ENCODE data around the gene UPK1A. TPM values are rescaled to one million over a fixed set of nuclear protein-coding genes. Genes with fewer than 3 reads are reported as not detected.
A peak's percentile ranks its signal among the peaks of the same experiment; 100 is the strongest.

Gene UPK1A
- total RNA-seq, 1 experiment from 2014 or later: 1.6 TPM

- ChIA-PET CTCF (interaction anchor here (0.5 to 1.4 kb wide), 6 partner anchors 9 to 233 kb away, joined by 3 to 7 read pairs (median 3); no protein-coding TSS in a partner anchor), POLR2A (interaction anchor here (4.0 kb wide), 1 partner anchor 8 kb away, joined by 14 read pairs; the partner anchor contains the start of gene ZBTB32)
- DNase-seq (ENCODE audit: low spot score) (no peak), ATAC-seq (no peak)
- no peaks in the 10 kb centered on the region for H3K36me3 Mint-ChIP-seq
- H3K4me3 Mint-ChIP-seq: no peak overlapping the region
- H3K4me1 Mint-ChIP-seq: peaks cover 38% of the 10 kb centered on the region
- peaks cover 16% of the 10 kb centered on the region for H3K27me3 Mint-ChIP-seq (ENCODE audit: low read depth)
- no peaks in the 10 kb centered on the region for H3K9me3 Mint-ChIP-seq
- TF ChIP-seq SMAD3 (CRISPR knock-in tag; IDR thresholded peaks at IDR 0.05; ENCODE audit: borderline replicate concordance): no peak
- no peak for TF ChIP-seq CBFB (CRISPR knock-in tag; IDR thresholded peaks at IDR 0.05; ENCODE audit: low read depth)
- H3K27ac Mint-ChIP-seq: peak overlapping the region; percentile 13; the same call in 1 of the 2 replicates
Observed at GRCh38 chr19:35710784-35711723, 44.7 kb downstream of the UPK1A start.

GRCh38 chr19:35712567-35713505, 46.5 kb downstream of the UPK1A start:
- peaks cover 41% of the 10 kb centered on the region for H3K4me1 Mint-ChIP-seq
- ChIA-PET CTCF (interaction anchor here (1.2 to 2.4 kb wide), 4 partner anchors 10 to 203 kb away, joined by 3 to 8 read pairs (median 7); no protein-coding TSS in a partner anchor), POLR2A (interaction anchor here (1.3 to 4.0 kb wide), 2 partner anchors 10 to 28 kb away, joined by 3 to 14 read pairs; partner anchors contain the start of gene ZBTB32)
- H3K27me3 Mint-ChIP-seq (ENCODE audit: low read depth): peaks cover 8% of the 10 kb centered on the region
- H3K4me3 Mint-ChIP-seq: no peak overlapping the region
- H3K36me3 Mint-ChIP-seq: no peaks in the 10 kb centered on the region
- peak; percentile 46 for DNase-seq (ENCODE audit: low spot score)
- ATAC-seq: no peak
- H3K9me3 Mint-ChIP-seq: no peaks in the 10 kb centered on the region
- no peak overlapping the region for H3K27ac Mint-ChIP-seq
- TF ChIP-seq ZNF671 (CRISPR knock-in tag; IDR thresholded peaks at IDR 0.05): no peak
- TF ChIP-seq KAT7 (CRISPR knock-in tag; IDR thresholded peaks at IDR 0.05; ENCODE audit: borderline replicate concordance): no peak
- TF ChIP-seq E2F4 (CRISPR knock-in tag; IDR thresholded peaks at IDR 0.05; ENCODE audit: borderline replicate concordance, low read depth): no peak
- TF ChIP-seq SOX15 (CRISPR knock-in tag; IDR thresholded peaks at IDR 0.05): no peak
- no peak for TF ChIP-seq TEAD4 (CRISPR knock-in tag; IDR thresholded peaks at IDR 0.05)
- TF ChIP-seq, protein P1, sequence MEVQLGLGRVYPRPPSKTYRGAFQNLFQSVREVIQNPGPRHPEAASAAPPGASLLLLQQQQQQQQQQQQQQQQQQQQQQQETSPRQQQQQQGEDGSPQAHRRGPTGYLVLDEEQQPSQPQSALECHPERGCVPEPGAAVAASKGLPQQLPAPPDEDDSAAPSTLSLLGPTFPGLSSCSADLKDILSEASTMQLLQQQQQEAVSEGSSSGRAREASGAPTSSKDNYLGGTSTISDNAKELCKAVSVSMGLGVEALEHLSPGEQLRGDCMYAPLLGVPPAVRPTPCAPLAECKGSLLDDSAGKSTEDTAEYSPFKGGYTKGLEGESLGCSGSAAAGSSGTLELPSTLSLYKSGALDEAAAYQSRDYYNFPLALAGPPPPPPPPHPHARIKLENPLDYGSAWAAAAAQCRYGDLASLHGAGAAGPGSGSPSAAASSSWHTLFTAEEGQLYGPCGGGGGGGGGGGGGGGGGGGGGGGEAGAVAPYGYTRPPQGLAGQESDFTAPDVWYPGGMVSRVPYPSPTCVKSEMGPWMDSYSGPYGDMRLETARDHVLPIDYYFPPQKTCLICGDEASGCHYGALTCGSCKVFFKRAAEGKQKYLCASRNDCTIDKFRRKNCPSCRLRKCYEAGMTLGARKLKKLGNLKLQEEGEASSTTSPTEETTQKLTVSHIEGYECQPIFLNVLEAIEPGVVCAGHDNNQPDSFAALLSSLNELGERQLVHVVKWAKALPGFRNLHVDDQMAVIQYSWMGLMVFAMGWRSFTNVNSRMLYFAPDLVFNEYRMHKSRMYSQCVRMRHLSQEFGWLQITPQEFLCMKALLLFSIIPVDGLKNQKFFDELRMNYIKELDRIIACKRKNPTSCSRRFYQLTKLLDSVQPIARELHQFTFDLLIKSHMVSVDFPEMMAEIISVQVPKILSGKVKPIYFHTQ (CRISPR knock-in tag; IDR thresholded peaks at IDR 0.05): no peak
- TF ChIP-seq, protein P2, sequence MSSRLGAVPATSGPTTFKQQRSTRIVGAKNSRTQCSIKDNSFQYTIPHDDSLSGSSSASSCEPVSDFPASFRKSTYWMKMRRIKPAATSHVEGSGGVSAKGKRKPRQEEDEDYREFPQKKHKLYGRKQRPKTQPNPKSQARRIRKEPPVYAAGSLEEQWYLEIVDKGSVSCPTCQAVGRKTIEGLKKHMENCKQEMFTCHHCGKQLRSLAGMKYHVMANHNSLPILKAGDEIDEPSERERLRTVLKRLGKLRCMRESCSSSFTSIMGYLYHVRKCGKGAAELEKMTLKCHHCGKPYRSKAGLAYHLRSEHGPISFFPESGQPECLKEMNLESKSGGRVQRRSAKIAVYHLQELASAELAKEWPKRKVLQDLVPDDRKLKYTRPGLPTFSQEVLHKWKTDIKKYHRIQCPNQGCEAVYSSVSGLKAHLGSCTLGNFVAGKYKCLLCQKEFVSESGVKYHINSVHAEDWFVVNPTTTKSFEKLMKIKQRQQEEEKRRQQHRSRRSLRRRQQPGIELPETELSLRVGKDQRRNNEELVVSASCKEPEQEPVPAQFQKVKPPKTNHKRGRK (CRISPR knock-in tag; IDR thresholded peaks at IDR 0.05; ENCODE audit: borderline replicate concordance): no peak
- TF ChIP-seq NFYB (CRISPR knock-in tag; conservative IDR thresholded peaks at IDR 0.05; ENCODE audit: low read depth): no peak
- TF ChIP-seq ZNF425 (CRISPR knock-in tag; conservative IDR thresholded peaks at IDR 0.05): no peak
- no peak for TF ChIP-seq PRRX2 (CRISPR knock-in tag; IDR thresholded peaks at IDR 0.05)
- TF ChIP-seq, protein P3, sequence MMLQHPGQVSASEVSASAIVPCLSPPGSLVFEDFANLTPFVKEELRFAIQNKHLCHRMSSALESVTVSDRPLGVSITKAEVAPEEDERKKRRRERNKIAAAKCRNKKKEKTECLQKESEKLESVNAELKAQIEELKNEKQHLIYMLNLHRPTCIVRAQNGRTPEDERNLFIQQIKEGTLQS (CRISPR knock-in tag; conservative IDR thresholded peaks at IDR 0.05): no peak
- TF ChIP-seq, protein P4, sequence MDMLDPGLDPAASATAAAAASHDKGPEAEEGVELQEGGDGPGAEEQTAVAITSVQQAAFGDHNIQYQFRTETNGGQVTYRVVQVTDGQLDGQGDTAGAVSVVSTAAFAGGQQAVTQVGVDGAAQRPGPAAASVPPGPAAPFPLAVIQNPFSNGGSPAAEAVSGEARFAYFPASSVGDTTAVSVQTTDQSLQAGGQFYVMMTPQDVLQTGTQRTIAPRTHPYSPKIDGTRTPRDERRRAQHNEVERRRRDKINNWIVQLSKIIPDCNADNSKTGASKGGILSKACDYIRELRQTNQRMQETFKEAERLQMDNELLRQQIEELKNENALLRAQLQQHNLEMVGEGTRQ (CRISPR knock-in tag; IDR thresholded peaks at IDR 0.05): no peak
- no peak for TF ChIP-seq ZNF281 (CRISPR knock-in tag; IDR thresholded peaks at IDR 0.05)
- TF ChIP-seq TP53 (CRISPR knock-in tag; IDR thresholded peaks at IDR 0.05): no peak
- no peak for TF ChIP-seq CREB1 (CRISPR knock-in tag; IDR thresholded peaks at IDR 0.05)
- TF ChIP-seq NR1H2 (CRISPR knock-in tag; IDR thresholded peaks at IDR 0.05): no peak
- no peak for TF ChIP-seq FOXK1 (CRISPR knock-in tag; IDR thresholded peaks at IDR 0.05)
